ENCODE measurements around the gene THBS4. TPM values are rescaled to one million over a fixed set of nuclear protein-coding genes. Genes with fewer than 3 reads are reported as not detected.
"Not testable (repeated sequence)": the region's sequence is repeated elsewhere in the genome, so short reads cannot be mapped to it uniquely, and the experiment has no call there.

The THBS4 gene
- total RNA-seq, 1 donor from 2014 or later, result 8.8 TPM

- Mint-ChIP-seq H3K27me3 (no peaks in the 10 kb centered on the region), H3K9me3 (peaks cover 5% of the 10 kb centered on the region), H3K27ac (no peak overlapping the region), H3K4me1 (ENCODE audit: unreplicated experiment) (peaks cover 4% of the 10 kb centered on the region), H3K4me3 (no peak overlapping the region), H3K36me3 (peaks cover 1% of the 10 kb centered on the region)
- no peak for TF ChIP-seq CTCF (conservative IDR thresholded peaks at IDR 0.05)
- DNase-seq (ENCODE audit: extremely low spot score, unreplicated experiment), result no peak
These were observed 66.8 kb downstream of the THBS4 start for GRCh38 chr5:80101993-80102392.

- no peak for TF ChIP-seq CTCF (conservative IDR thresholded peaks at IDR 0.05)
- Mint-ChIP-seq H3K27ac (no peak overlapping the region), H3K27me3 (no peaks in the 10 kb centered on the region), H3K9me3 (peaks cover 5% of the 10 kb centered on the region), H3K36me3 (peaks cover 4% of the 10 kb centered on the region), H3K4me3 (no peak overlapping the region), H3K4me1 (ENCODE audit: unreplicated experiment) (peaks cover 4% of the 10 kb centered on the region)
- no peak for DNase-seq (ENCODE audit: extremely low spot score, unreplicated experiment)
These were observed 68.2 kb downstream of the THBS4 start for GRCh38 chr5:80103371-80103770.

GRCh38 chr5:80105698-80106439 lies 70.7 kb downstream of the THBS4 start:
- Mint-ChIP-seq H3K4me3 (no peak overlapping the region), H3K36me3 (peaks cover 4% of the 10 kb centered on the region), H3K27ac (no peak overlapping the region)

GRCh38 chr5:80106916-80107315 lies 71.8 kb downstream of the THBS4 start:
- Mint-ChIP-seq H3K4me1 (ENCODE audit: unreplicated experiment) (peaks cover 28% of the 10 kb centered on the region), H3K9me3 (peaks cover 5% of the 10 kb centered on the region), H3K27me3 (no peaks in the 10 kb centered on the region), H3K4me3 (no peak overlapping the region), H3K36me3 (peaks cover 4% of the 10 kb centered on the region), H3K27ac (no peak overlapping the region)
- no peak for TF ChIP-seq CTCF (conservative IDR thresholded peaks at IDR 0.05)
- DNase-seq (ENCODE audit: extremely low spot score, unreplicated experiment), result no peak

More at GRCh38 chr5:80105698-80106439, 70.7 kb downstream of the THBS4 start:
- Mint-ChIP-seq H3K4me1 (ENCODE audit: unreplicated experiment) (peaks cover 17% of the 10 kb centered on the region), H3K9me3 (peaks cover 5% of the 10 kb centered on the region), H3K27me3 (no peaks in the 10 kb centered on the region)
- TF ChIP-seq CTCF (conservative IDR thresholded peaks at IDR 0.05), result no peak
- no peak for DNase-seq (ENCODE audit: extremely low spot score, unreplicated experiment)

GRCh38 chr5:80109646-80110478 lies 74.7 kb downstream of the THBS4 start:
- TF ChIP-seq CTCF (conservative IDR thresholded peaks at IDR 0.05), result no peak
- Mint-ChIP-seq H3K36me3 (peaks cover 9% of the 10 kb centered on the region), H3K27me3 (no peaks in the 10 kb centered on the region), H3K9me3 (peaks cover 9% of the 10 kb centered on the region), H3K4me1 (ENCODE audit: unreplicated experiment) (peaks cover 32% of the 10 kb centered on the region), H3K27ac (peak overlapping the region; percentile 76), H3K4me3 (peak overlapping the region; percentile 67)
- no peak for DNase-seq (ENCODE audit: extremely low spot score, unreplicated experiment)

GRCh38 chr5:80111376-80111990 lies 76.3 kb downstream of the THBS4 start:
- H3K4me1 Mint-ChIP-seq (ENCODE audit: unreplicated experiment), result peaks cover 34% of the 10 kb centered on the region
- not testable (repeated sequence) for DNase-seq (ENCODE audit: extremely low spot score, unreplicated experiment); H3K27me3 Mint-ChIP-seq; H3K9me3 Mint-ChIP-seq
- H3K27ac Mint-ChIP-seq, result peak overlapping the region; percentile 65
- peak overlapping the region; percentile 55 for H3K4me3 Mint-ChIP-seq
- peaks cover 11% of the 10 kb centered on the region for H3K36me3 Mint-ChIP-seq
